ENCODE results near the gene ALS2CL.

DNA sequence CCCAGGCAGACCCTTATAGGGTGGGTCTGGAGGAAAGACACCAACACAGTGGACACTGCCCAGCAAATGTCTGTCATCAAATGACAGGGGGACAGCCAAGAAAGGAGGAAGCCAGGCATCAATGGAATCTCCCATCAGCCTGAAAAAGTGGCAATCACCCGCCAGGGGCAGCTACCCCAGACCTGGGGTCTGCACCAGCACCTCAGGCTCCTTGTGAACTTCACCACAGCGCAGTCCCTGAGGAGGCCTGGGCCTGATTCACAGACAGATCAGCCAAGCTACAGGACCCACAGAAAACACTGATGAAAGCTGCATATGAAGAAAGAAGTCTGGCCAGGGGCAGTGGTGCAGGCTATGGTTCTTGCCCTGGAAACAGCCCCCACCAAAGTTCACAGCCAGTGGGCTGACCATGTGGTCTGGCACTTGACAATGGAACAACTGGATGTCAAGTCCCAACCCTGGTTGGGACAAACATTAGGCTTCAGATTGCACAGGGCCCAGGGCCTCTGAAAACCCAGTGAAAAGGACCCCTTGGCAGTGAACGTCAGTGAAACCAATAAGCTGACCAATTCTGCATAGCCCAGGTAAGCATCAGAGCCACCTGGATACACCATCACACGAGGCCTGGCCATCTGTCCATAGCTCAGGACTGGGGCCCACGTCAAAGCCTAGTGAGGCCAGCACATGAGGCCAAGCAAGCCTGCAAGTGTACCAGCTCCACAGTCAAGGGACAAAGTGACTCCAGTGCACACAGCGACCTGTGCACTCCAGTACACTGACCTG lies 29.1 kb downstream of the ALS2CL start:
- TF ChIP-seq, protein P1, sequence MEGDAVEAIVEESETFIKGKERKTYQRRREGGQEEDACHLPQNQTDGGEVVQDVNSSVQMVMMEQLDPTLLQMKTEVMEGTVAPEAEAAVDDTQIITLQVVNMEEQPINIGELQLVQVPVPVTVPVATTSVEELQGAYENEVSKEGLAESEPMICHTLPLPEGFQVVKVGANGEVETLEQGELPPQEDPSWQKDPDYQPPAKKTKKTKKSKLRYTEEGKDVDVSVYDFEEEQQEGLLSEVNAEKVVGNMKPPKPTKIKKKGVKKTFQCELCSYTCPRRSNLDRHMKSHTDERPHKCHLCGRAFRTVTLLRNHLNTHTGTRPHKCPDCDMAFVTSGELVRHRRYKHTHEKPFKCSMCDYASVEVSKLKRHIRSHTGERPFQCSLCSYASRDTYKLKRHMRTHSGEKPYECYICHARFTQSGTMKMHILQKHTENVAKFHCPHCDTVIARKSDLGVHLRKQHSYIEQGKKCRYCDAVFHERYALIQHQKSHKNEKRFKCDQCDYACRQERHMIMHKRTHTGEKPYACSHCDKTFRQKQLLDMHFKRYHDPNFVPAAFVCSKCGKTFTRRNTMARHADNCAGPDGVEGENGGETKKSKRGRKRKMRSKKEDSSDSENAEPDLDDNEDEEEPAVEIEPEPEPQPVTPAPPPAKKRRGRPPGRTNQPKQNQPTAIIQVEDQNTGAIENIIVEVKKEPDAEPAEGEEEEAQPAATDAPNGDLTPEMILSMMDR (IDR thresholded peaks at IDR 0.05) = no peak
- no peak for TF ChIP-seq POLR2A (IDR thresholded peaks at IDR 0.05)

Measured in esophagus squamous epithelium (tissue), 4 donors.